Caco-2 (cell line): ENCODE measurements around the gene SH3BP4. TPM values are rescaled to one million over a fixed set of nuclear protein-coding genes. Genes with fewer than 3 reads are reported as not detected.

Source experiments
- BruUV-seq: library from RNA; stranded (reverse); fragments of 400-500 nt; replicated peaks from 2 replicates; lab custom pipeline; 2021; lab: Mats Ljungman, UMichigan
- CTCF ChIA-PET: fragments of 300-600 bp; sonication (Branson Sonifier 250); formaldehyde crosslinking; loops from one replicate; lab custom pipeline; 2022; ENCODE audit warnings: antibody characterized with exemption; lab: Charles Lee
- POLR2A ChIA-PET: fragments of 300-600 bp; sonication (Branson Sonifier 250); formaldehyde crosslinking; loops from one replicate; lab custom pipeline; 2022; ENCODE audit warnings: antibody characterized with exemption; lab: Charles Lee
- DNase-seq, 2 experiments: peaks; one replicate each; pipeline versions ENCODE4 v3.0.0 to v3.0.0-alpha.2; 2020 to 2022
- H3K27me3 ChIP-seq: replicated peaks from 2 replicates; pipeline ENCODE4 v1.6.0; 2011; ENCODE audit warnings: low read length; ENCODE audit not compliant: control insufficient read depth, insufficient read depth
- H3K36me3 ChIP-seq: 2 replicates; pipeline ENCODE4 v1.5.1; 2011; ENCODE audit warnings: low read length; ENCODE audit not compliant: control insufficient read depth, insufficient read depth
- H3K4me1 ChIP-seq: fragments of 250-450 bp; sonication (Bioruptor Pico); 2 replicates; pipeline ENCODE4 v1.5.1; 2020; ENCODE audit warnings: mild to moderate bottlenecking
- H3K4me3 ChIP-seq: 2 replicates; pipeline ENCODE4 v1.5.1; 2011; ENCODE audit warnings: low read depth, mild to moderate bottlenecking, control low read depth, low read length
- H3K9me3 ChIP-seq: fragments of 250-450 bp; sonication (Bioruptor Pico); 2 replicates; pipeline ENCODE4 v1.5.1; 2020; ENCODE audit warnings: mild to moderate bottlenecking, moderate library complexity
- H3K27ac Mint-ChIP-seq: one replicate; pipeline ENCODE4 v1.8.0; 2022; ENCODE audit warnings: mixed read lengths; ENCODE audit not compliant: unreplicated experiment
- H3K27me3 Mint-ChIP-seq: one replicate; pipeline ENCODE4 v1.8.0; 2022; ENCODE audit warnings: mixed read lengths; ENCODE audit not compliant: insufficient read depth, unreplicated experiment
- H3K36me3 Mint-ChIP-seq: one replicate; pipeline ENCODE4 v1.8.0; 2022; ENCODE audit warnings: mild to moderate bottlenecking, mixed read lengths; ENCODE audit not compliant: insufficient read depth, unreplicated experiment
- H3K4me1 Mint-ChIP-seq: one replicate; pipeline ENCODE4 v1.8.0; 2022; ENCODE audit warnings: low read depth, mixed read lengths; ENCODE audit not compliant: unreplicated experiment
- H3K4me3 Mint-ChIP-seq: one replicate; pipeline ENCODE4 v1.8.0; 2022; ENCODE audit warnings: mild to moderate bottlenecking, moderate library complexity, mixed read lengths; ENCODE audit not compliant: unreplicated experiment
- H3K9me3 Mint-ChIP-seq: one replicate; pipeline ENCODE4 v1.8.0; 2022; ENCODE audit warnings: mixed read lengths; ENCODE audit not compliant: unreplicated experiment
- intact Hi-C: fragments of 100-400 bp; cut with micrococcal nuclease; formaldehyde crosslinking; loops from one replicate; pipeline ENCODE4 v1.10.0; 2022; ENCODE audit not compliant: unreplicated experiment
- total RNA-seq: library from RNA; stranded (reverse); gene quantifications from 2 replicates; pipeline ENCODE4 v1.2.3, GENCODE V29; 2022
- TF ChIP-seq, protein P1 (sequence below), 2 experiments: fragments of 200-600 bp in 1 of 2; IDR thresholded peaks; 1 replicate in 1 of 2; 2 replicates in 1 of 2; pipeline versions ENCODE4 v1.5.1 to v1.8.0; 2011 to 2022; ENCODE audit warnings: antibody characterized with exemption in 1 of 2, control low read depth in 1 of 2, inconsistent platforms in 1 of 2, low read depth in 1 of 2, low read length in 1 of 2, mild to moderate bottlenecking in 1 of 2, moderate library complexity in 1 of 2; ENCODE audit not compliant: insufficient read depth in 1 of 2, severe bottlenecking in 1 of 2, unreplicated experiment in 1 of 2

SH3BP4 gene
- total RNA-seq, 1 experiment from 2014 or later, result 29.9 TPM

DNA sequence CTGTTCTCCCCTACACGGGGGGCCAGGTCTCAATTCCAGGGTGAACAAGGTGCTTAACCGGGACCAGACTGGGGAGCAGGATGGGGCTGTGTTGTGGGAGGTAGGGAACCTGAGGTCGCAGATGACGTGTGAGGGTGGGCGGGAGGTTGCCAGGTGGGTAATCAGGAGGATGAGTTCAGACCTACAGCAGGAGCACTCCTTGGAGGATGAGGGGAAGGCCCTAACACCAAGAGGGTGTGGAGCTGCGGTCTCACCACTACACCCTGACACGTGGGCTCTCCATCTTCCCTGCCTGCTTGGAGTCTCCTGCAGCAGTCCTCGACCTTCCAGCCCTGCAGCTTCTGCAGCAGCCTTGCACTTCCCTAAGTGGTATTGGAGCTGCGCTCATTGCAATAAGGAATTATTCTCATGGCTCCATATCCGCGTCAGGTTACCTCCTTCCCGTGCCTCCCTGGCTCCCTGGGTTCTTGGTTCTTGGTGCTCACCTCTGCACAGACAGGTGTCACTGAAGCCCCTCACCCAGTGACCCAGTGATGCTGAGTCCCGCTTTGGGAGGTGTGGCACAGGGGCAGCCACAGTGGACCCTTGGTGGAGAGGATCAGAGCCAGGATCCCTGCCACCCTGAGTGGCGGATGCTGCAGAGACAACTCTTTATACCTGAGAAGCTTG lies 15.5 kb downstream of the SH3BP4 start:
- TF ChIP-seq, protein P1, sequence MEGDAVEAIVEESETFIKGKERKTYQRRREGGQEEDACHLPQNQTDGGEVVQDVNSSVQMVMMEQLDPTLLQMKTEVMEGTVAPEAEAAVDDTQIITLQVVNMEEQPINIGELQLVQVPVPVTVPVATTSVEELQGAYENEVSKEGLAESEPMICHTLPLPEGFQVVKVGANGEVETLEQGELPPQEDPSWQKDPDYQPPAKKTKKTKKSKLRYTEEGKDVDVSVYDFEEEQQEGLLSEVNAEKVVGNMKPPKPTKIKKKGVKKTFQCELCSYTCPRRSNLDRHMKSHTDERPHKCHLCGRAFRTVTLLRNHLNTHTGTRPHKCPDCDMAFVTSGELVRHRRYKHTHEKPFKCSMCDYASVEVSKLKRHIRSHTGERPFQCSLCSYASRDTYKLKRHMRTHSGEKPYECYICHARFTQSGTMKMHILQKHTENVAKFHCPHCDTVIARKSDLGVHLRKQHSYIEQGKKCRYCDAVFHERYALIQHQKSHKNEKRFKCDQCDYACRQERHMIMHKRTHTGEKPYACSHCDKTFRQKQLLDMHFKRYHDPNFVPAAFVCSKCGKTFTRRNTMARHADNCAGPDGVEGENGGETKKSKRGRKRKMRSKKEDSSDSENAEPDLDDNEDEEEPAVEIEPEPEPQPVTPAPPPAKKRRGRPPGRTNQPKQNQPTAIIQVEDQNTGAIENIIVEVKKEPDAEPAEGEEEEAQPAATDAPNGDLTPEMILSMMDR (IDR thresholded peaks at IDR 0.05; ENCODE audit: insufficient read depth in 1 of 2, low read depth in 1 of 2, low read length in 1 of 2, severe bottlenecking in 1 of 2, unreplicated experiment in 1 of 2), result no peak
- Mint-ChIP-seq H3K36me3 (peaks cover 5% of the 10 kb centered on the region), H3K9me3 (no peaks in the 10 kb centered on the region), H3K27me3 (no peaks in the 10 kb centered on the region), H3K4me1 (peaks cover 17% of the 10 kb centered on the region), H3K4me3 (no peak overlapping the region), H3K27ac (no peak overlapping the region)
- no peaks in the 10 kb centered on the region; the same call in 1 of the 2 replicates for H3K4me1 ChIP-seq
- ChIA-PET CTCF (no interaction called here), POLR2A (interaction anchor here (0.6 kb wide), 1 partner anchor 11 kb away, joined by 7 read pairs; no protein-coding TSS in a partner anchor)
- no peak overlapping the region for H3K4me3 ChIP-seq
- no peaks in the 10 kb centered on the region for H3K27me3 ChIP-seq
- intact Hi-C loops, result no loop called here
- no TSS peak for BruUV-seq
- H3K9me3 ChIP-seq, result no peaks in the 10 kb centered on the region
- no peak for DNase-seq
- no peaks in the 10 kb centered on the region; the same call in 1 of the 2 replicates for H3K36me3 ChIP-seq

DNA sequence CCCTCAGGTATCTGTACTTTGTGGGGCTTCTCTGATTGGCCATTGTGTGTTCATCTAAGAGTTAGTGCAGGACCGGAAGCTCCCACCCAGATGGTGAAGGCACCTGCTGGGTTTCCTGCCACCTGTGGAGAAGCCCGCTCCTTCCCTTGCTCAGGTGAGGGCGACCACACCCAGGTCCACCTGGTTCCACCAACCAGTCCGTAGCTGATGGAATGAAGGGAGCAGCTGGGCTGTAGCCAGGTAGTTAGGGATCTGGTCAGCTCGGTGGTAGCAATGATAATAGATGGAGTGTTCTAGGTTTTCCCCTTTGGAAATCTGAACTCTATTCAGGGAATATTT lies 16.0 kb downstream of the SH3BP4 start:
- H3K27me3 Mint-ChIP-seq, result no peaks in the 10 kb centered on the region

GRCh38 chr2:234968631-234969305 lies 17.0 kb downstream of the SH3BP4 start:
- Mint-ChIP-seq H3K27ac (peak overlapping the region; percentile 55), H3K27me3 (no peaks in the 10 kb centered on the region), H3K36me3 (peaks cover 11% of the 10 kb centered on the region), H3K4me3 (no peak overlapping the region), H3K9me3 (no peaks in the 10 kb centered on the region), H3K4me1 (peaks cover 17% of the 10 kb centered on the region)
- Histone ChIP-seq H3K4me1 (no peaks in the 10 kb centered on the region; the same call in 1 of the 2 replicates), H3K9me3 (no peaks in the 10 kb centered on the region), H3K4me3 (no peak overlapping the region), H3K36me3 (no peaks in the 10 kb centered on the region; the same call in 1 of the 2 replicates), H3K27me3 (no peaks in the 10 kb centered on the region)
- intact Hi-C loops, result no loop called here
- no peak for DNase-seq
- POLR2A ChIA-PET, result no interaction called here
- TF ChIP-seq, protein P1 (IDR thresholded peaks at IDR 0.05; ENCODE audit: insufficient read depth in 1 of 2, low read depth in 1 of 2, low read length in 1 of 2, severe bottlenecking in 1 of 2, unreplicated experiment in 1 of 2), result no peak
- no TSS peak for BruUV-seq
- CTCF ChIA-PET, result no interaction called here

More for the DNA sequence above, 16.0 kb downstream of the SH3BP4 start:
- TF ChIP-seq, protein P1 (IDR thresholded peaks at IDR 0.05; ENCODE audit: insufficient read depth in 1 of 2, low read depth in 1 of 2, low read length in 1 of 2, severe bottlenecking in 1 of 2, unreplicated experiment in 1 of 2), result no peak
- H3K4me3 ChIP-seq, result no peak overlapping the region
- H3K4me1 Mint-ChIP-seq, result peaks cover 17% of the 10 kb centered on the region
- intact Hi-C loops, result no loop called here
- no peaks in the 10 kb centered on the region for H3K27me3 ChIP-seq
- no TSS peak for BruUV-seq
- DNase-seq, result no peak
- peaks cover 5% of the 10 kb centered on the region for H3K36me3 Mint-ChIP-seq
- no peaks in the 10 kb centered on the region; the same call in 1 of the 2 replicates for H3K36me3 ChIP-seq
- H3K27ac Mint-ChIP-seq, result no peak overlapping the region
- H3K9me3 Mint-ChIP-seq, result no peaks in the 10 kb centered on the region
- H3K4me3 Mint-ChIP-seq, result no peak overlapping the region
- H3K9me3 ChIP-seq, result no peaks in the 10 kb centered on the region
- ChIA-PET POLR2A (interaction anchor here (0.6 kb wide), 1 partner anchor 12 kb away, joined by 7 read pairs; no protein-coding TSS in a partner anchor), CTCF (no interaction called here)
- no peaks in the 10 kb centered on the region; the same call in 1 of the 2 replicates for H3K4me1 ChIP-seq
